ENCODE measurements around the gene AGBL3.

GRCh38 chr7:134942690-134943466 is 43.4 kb upstream of the AGBL3 start:
- TF ChIP-seq POLR2A (IDR thresholded peaks at IDR 0.05; ENCODE audit: low read length) (no peak), MAX (IDR thresholded peaks at IDR 0.05) (no peak), SMC3 (IDR thresholded peaks at IDR 0.05) (no peak), JUN (IDR thresholded peaks at IDR 0.05) (no peak), NFE2L2 (conservative IDR thresholded peaks at IDR 0.05; ENCODE audit: low read length) (no peak), MYC (IDR thresholded peaks at IDR 0.05; ENCODE audit: borderline replicate concordance, low read length) (no peak), RFX5 (IDR thresholded peaks at IDR 0.05) (no peak), PBX3 (IDR thresholded peaks at IDR 0.05) (no peak)
- TF ChIP-seq, protein P1, sequence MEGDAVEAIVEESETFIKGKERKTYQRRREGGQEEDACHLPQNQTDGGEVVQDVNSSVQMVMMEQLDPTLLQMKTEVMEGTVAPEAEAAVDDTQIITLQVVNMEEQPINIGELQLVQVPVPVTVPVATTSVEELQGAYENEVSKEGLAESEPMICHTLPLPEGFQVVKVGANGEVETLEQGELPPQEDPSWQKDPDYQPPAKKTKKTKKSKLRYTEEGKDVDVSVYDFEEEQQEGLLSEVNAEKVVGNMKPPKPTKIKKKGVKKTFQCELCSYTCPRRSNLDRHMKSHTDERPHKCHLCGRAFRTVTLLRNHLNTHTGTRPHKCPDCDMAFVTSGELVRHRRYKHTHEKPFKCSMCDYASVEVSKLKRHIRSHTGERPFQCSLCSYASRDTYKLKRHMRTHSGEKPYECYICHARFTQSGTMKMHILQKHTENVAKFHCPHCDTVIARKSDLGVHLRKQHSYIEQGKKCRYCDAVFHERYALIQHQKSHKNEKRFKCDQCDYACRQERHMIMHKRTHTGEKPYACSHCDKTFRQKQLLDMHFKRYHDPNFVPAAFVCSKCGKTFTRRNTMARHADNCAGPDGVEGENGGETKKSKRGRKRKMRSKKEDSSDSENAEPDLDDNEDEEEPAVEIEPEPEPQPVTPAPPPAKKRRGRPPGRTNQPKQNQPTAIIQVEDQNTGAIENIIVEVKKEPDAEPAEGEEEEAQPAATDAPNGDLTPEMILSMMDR (IDR thresholded peaks at IDR 0.05) = no peak
